K562 (cell line): ENCODE data around the gene KRTAP5-4. TPM values are rescaled to one million over a fixed set of nuclear protein-coding genes. Genes with fewer than 3 reads are reported as not detected.

ENCODE experiments used
- ATF7 ChIP-seq: fragments of 450-650 bp; IDR thresholded peaks from 2 replicates; pipeline ENCODE4 v1.7.1; 2014; ENCODE audit warnings: mild to moderate bottlenecking, moderate library complexity
- DMBX1 ChIP-seq: fragments of 250-450 bp; sonication (Bioruptor Pico); IDR thresholded peaks from 2 replicates; pipeline ENCODE4 v1.8.0; 2022; ENCODE audit warnings: inconsistent platforms, mild to moderate bottlenecking, moderate library complexity, borderline replicate concordance
- HES1 ChIP-seq: fragments of 450-650 bp; IDR thresholded peaks from 2 replicates; pipeline ENCODE4 v1.6.1; 2016; ENCODE audit warnings: low read depth, mild to moderate bottlenecking, moderate library complexity
- HINFP ChIP-seq: fragments of 450-650 bp; conservative IDR thresholded peaks from 2 replicates; pipeline ENCODE4 v1.6.1; 2016; ENCODE audit warnings: missing genetic modification characterization, low read depth, mild to moderate bottlenecking, control low read depth, missing compliant biosample characterization
- NFIC ChIP-seq: fragments of 450-650 bp; IDR thresholded peaks from 2 replicates; pipeline ENCODE4 v1.6.1; 2017; ENCODE audit warnings: mild to moderate bottlenecking, inconsistent platforms
- NFYB ChIP-seq: IDR thresholded peaks from 2 replicates; pipeline ENCODE4 v1.6.1; 2011; ENCODE audit warnings: mild to moderate bottlenecking, moderate library complexity; ENCODE audit not compliant: insufficient read length; ENCODE audit errors: extremely low read depth
- SIN3B ChIP-seq: fragments of 450-650 bp; IDR thresholded peaks from 2 replicates; pipeline ENCODE4 v1.6.1; 2017; ENCODE audit warnings: low read depth, mild to moderate bottlenecking, moderate library complexity
- TRIM25 ChIP-seq: fragments of 450-650 bp; IDR thresholded peaks from 2 replicates; pipeline ENCODE4 v1.7.0; 2016; ENCODE audit warnings: borderline replicate concordance
- ZBTB40 ChIP-seq, 2 experiments: fragments of 450-650 bp in 1 of 2; sonication (generic) in 1 of 2; formaldehyde crosslinking in 1 of 2; IDR thresholded peaks; 2 replicates each; pipeline versions ENCODE4 v1.7.1 to v1.9.0; 2016 to 2022; ENCODE audit warnings: inconsistent platforms in 1 of 2, mild to moderate bottlenecking in 1 of 2, missing genetic modification reagents in 1 of 2
- ZNF3 ChIP-seq: fragments of 250-450 bp; sonication (Bioruptor Pico); IDR thresholded peaks from 2 replicates; pipeline ENCODE4 v1.5.0; 2021; ENCODE audit warnings: mild to moderate bottlenecking, moderate library complexity
- polyA plus RNA-seq, 8 experiments: library from polyadenylated mRNA; depleted of rRNA in 4 of 8; stranded (reverse) in 5 of 8; unstranded in 3 of 8; fragments of >200 nt; fragmentation: Nextera tagmentation in 2 of 8; fragmentation: Illumina TruSeq in 1 of 8; extraction: Ambion mirVana in 2 of 8; extraction: Trizol in 1 of 8; gene quantifications; 2 replicates each; pipeline versions ENCODE4 v1.2.1 to v1.2.3, GENCODE V29; 2011 to 2014; ENCODE audit warnings: inconsistent platforms in 1 of 8, missing spikeins in 1 of 8
- total RNA-seq, 7 experiments: library from RNA; depleted of rRNA in 6 of 7; stranded (reverse); fragments of >200 nt in 6 of 7; fragmentation: Illumina TruSeq in 2 of 7; extraction: Trizol in 2 of 7; gene quantifications; 2 replicates each; pipeline versions ENCODE4 v1.2.1 to v1.2.3, GENCODE V29; 2011 to 2021; ENCODE audit warnings: low replicate concordance in 1 of 7

Gene KRTAP5-4
- total and polyA plus RNA-seq, 9 of the 15 experiments (the other 6 are each of a cell fraction or from before 2014, with no cell fraction given) = not detected

GRCh38 chr11:1572197-1573076 is 49.5 kb downstream of the KRTAP5-4 start, which contains the start of gene DUSP8 (continued):
- TF ChIP-seq ZBTB40 (IDR thresholded peaks at IDR 0.05) = no peak
- no peak for TF ChIP-seq ZBTB40 (CRISPR knock-in tag; IDR thresholded peaks at IDR 0.05)
- TF ChIP-seq ZNF3 (CRISPR knock-in tag) = no peak
- no peak for TF ChIP-seq HINFP (tag)
- no peak for TF ChIP-seq HES1
- TF ChIP-seq DMBX1 (CRISPR knock-in tag) = no peak
- no peak for TF ChIP-seq SIN3B
- TF ChIP-seq ATF7 = peak; percentile 98
- TF ChIP-seq NFIC = 0 out of 2 replicates have a peak, but pooled peaks have one; percentile 12
- peak; percentile 72 for TF ChIP-seq NFYB
- TF ChIP-seq TRIM25 = no peak
